ENCODE data around the gene CLPX.
"Not testable (repeated sequence)": the region's sequence is repeated elsewhere in the genome, so short reads cannot be mapped to it uniquely, and the experiment has no call there.

The CLPX gene

DNA sequence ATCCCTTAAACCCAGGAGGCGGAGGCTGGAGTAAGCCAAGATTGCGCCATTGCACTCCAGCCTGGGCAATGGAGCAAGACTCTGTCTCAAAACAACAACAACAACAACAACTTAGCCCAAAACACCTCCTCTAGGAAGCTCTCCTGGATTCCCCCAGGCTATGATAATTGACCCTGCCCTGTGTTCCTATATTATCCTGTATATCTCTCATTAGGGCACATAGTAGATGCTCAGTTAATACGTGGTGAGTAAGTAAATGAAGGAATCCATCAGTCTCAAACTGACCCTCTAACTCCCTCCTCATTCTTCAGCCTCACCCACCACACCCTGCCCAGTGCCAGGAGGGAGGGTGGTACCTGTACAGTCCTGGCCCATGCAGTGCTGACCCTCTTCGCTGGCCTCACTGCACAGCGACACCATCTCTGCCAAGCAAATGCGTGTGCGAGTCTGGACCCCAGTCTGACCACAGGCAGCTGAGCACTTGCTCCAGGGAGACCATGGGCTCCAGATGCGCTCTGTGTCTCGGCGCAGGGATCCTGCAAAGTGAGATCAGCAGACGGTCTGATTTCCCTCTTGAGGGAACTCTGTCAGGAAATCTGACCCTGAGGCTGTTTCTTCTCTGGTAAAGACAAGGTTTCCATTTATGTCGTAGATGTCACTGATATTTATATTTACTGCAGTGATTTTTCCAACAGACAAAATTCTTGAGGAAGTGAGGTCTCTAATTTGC lies 20.0 kb upstream of the CLPX start:
- no peak for DNase-seq

DNA sequence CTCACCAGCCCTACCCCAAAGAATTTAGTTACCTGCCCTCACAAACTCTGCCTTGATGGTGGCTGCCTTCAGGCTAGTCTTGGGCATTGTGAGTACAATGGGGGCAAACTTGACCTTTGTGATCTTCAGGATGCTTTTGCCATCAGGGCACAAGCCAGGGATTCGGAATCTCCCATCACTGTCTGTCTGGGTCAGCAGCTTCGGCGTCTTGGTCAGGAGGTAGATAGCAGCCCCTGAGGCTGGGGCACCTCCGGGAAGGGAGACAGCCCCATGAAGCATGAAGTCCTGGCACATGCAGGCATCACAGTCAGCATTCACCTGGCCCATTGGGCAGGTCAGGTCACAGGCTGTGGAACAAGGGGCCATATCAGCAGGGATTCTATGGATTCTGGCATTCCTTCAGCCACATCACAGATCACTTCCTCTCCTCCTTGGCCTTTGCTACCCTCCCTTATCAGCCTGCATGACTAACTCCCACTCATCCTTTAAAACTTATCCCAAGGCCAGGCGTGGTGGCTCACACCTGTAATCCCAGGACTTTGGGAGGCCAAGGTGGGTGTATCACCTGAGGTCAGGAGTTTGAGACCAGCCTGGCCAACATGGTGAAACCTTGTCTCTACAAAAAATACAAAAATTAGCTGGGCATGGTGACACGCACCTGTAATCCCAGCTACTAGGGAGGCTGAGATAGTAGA lies 19.2 kb upstream of the CLPX start:
- no peak for DNase-seq

DNA sequence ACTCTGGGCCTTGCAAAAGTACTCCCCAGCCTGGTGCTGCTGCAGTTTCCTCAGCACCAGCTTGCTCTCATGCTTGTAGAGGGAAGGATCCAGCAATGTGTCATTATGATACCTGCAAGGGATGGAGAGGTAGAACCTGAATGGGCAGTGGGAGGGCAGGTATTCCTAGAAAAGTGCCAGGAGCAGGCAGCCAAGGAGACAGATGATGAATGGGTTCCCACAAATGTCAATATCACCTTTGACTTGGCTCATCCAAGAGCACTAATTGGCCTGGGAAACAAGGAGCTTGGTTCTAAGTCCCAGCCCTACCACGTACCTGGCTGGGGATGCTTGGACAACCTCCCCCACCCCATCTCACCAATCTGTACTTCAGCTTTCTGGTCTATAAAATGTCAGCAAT lies 16.8 kb upstream of the CLPX start:
- no peak for DNase-seq

DNA sequence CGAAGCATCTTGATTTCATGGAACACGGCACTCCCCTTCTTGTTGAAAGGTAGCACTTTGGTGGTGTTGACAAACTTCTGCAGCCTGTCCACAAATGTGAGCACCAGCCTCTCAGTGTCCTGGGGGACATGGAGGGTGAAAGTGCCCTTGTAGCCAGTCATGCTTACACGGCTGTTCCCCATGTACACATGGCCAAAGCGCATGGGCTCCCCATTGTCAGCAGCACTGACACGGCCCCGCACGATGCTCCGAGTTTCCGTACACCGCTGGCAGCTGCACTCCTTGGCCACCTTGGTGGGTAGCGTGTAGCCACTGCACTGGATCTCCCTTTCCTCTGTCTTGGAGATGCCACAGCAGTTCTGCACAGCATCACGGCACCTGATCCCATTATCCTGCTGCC lies 13.4 kb upstream of the CLPX start:
- no peak for DNase-seq

DNA sequence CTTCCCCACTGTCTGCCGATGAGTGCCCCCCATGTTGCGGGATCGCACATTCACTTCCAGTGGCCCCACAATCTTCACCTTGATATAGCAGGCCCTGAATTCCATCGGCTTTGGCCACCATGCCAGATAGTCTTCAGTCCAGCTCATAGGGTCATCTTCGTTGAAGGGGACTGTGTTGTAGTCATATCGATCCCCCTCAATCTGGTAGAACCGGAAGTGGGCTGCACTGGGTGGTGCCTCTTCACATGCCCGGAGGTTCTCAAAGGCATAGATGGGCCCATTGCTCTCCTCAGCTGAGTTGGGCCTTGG lies 12.1 kb upstream of the CLPX start:
- DNase-seq: no peak

DNA sequence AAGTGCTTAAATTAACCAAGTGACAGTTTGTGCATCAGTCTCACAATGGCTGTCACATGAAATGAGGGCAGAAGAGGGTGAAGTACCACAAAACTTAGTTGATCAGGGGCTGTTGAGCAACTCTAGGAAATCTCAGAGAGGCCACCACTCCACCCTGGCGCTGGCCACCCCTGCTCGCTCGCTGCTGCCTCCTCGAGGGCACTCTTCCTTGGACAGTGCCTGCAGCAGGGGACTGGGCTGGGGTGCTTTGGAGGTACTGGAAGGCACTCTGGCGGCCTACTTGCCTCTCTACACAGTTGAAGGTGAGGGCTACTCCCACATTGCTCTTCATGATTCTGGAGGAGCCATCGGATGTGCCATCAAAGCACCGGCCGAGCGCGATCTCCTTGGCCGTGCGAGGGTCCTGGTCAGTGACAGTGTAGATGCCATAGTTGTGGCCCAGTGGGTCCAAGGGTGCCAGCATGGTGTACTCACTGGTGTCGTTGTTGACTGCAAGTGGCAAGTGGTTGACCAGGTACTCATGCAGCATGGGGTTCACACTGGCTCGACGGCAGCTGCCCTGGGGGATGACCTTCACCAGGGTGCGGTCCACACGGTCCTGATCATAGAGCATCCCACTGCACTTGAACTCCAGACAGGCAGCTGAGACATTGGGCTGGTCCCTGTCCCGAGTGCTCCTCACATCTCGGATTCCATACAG lies 11.6 kb upstream of the CLPX start:
- peak in 2 of 4 experiments; percentile 5 to 6 for DNase-seq

DNA sequence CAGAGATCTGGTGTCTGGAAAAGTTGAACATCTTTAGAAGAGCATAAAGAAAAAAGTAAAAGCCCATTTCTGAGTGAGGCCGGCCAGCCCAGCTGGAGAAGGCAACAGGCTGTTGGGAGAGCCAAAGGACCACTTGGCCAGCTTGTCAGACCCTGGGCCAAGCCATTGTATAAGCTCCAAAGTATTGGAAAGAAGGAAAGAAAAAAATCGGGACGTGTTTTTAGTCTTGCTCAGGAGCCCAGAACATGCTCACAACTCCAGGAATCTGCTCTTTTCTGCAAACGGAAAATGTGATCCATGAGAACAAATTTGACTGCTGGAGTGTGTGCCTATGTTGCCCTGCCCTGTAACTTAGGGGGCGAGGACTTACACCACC lies 10.4 kb upstream of the CLPX start:
- no peak for DNase-seq

DNA sequence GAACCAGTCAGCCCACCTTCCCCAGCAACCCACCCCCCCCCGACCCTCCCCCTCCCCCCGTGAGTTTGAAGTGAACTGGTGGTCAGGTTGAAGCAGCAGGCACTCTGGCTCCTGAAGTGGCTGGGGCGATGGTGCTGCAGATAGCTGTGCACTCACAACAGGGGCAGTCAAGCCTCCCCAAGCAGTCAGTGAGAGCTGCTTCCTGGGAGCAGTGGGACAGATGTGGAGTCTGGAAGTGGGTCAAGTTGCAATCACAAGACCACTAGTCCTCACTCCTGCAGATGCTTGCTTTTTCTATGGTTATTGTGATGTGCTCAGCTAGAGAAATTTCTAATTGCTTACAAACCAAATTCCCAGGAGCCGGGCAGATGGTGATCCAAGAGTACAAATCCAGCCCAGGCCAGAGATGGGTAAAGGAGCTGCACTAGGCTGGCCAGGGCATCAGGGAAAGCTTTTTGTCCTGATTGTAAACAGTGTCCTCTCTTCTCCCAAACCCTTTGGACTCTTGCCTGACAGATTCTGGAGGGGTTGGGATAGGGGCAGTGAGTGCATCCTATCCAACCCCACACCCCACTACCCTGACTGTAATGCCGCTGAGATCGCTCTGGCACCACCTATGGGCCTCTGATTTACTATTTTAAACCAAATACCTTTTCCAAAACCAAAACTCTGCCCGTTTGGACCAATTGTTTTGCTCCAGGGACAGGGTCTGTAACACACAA lies 9.8 kb upstream of the CLPX start:
- no peak for DNase-seq

DNA sequence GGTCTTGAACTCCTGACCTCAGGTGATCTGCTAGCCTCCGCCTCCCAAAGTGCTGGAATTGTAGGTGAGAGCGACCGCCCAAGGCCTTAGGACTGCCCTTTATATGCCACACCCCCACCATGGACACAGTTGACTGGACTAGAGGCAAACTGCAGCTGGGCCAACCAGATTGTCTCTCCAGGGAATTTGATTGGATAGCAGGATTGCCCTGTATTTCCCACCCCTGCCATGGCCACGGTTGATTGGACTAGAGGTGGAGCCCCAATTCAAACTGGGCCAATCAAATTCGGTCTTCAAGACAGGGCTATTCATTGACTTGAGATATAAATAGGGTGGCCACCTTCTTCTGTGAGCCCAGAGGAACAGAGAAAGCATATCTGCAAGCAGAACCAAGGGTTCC lies 6.9 kb upstream of the CLPX start:
- DNase-seq: peak in 2 of 4 experiments; percentile 7 to 20

DNA sequence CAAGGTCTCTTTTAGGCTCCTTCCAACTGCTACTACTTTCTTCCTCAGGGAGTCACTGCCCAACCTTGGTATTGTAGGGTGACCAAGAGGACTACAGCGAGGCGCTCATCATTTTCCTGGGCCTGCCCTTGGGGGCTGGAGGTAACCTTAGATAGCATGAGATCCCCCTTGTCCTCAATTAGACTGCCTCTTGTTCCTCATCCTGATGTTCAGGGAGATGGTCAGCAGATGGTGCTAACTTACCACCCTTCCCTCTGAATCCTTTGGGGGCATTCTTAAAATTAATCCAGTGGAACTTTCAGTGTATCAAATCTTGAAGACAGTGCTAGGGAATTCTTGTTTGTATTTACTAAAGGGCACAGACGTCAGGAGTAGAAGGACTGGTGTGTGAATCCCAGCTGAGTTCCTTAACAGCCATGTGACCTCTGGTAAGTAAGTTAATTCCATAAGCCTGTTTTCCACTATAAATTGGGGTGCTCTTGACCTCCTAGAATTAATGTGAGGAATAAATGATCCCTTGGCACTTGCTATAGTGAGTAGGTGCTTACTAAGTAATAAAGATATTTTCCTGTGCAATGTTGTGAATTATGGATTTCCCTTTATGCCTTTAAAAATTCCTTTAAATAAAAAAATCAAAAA lies 4.1 kb upstream of the CLPX start:
- peak; percentile 44 to 59 (median 54) for DNase-seq

DNA sequence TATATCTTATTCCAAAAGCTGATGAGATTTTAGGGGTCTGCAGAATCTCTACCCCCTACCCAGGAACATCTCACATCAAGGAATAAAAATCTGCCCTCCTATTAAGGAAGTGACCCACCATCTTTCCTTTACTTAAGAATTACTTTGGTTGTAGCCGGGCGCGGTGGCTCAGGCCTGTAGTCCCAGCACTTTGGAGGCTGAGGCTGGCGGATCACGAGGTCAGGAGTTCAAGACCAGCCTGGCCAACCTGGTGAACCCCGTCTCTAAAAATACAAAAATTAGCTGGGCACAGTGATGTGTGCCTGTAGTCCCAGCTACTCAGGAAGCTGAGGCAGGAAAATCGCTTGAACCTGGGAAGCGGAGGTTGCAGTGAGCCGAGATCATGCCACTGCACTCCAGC lies 3.3 kb upstream of the CLPX start:
- not testable (repeated sequence) for DNase-seq

DNA sequence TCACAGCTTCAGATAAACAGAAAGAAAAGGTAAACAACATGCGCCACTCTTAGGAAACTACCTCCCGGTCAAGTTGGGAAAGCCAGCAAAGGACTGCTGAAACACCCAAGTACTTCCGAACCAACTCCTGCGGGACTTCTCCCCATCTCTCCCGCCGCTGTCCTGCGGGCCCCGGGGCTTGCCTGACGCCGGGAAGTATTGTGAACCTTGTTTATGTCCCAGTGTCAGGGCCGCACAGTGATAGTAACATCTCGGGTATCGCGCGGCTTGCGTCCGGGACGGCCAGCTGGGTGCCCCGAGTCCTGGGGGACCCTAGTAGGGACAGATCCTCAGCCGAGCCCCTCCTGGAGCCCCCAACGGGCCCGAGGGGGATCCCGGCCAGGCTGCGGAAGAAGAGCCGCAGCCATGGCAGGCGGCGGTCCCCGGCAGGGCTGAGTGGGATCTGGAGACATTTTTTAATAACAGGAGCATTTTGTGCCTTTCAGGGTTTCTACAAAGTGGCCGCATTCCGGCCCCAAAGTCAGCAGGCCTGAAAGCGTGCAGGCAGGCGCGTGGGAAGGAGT lies 756 bp downstream of the CLPX start:
- DNase-seq: peak; percentile 50 to 79 (median 66)

DNA sequence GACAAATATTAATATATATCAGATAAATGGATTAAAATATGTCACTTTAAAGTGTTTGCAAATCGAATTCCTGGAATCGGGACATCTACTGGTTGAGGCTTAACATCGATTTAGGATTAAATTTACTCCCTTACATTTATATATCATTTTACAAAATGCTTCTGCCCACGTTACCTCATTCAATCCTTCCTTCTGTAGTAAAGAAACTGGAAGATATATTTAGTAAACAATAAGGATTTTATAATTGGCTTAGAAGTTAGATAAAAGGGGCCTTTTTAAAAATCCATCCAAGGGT lies 1.3 kb downstream of the CLPX start:
- DNase-seq: no peak

DNA sequence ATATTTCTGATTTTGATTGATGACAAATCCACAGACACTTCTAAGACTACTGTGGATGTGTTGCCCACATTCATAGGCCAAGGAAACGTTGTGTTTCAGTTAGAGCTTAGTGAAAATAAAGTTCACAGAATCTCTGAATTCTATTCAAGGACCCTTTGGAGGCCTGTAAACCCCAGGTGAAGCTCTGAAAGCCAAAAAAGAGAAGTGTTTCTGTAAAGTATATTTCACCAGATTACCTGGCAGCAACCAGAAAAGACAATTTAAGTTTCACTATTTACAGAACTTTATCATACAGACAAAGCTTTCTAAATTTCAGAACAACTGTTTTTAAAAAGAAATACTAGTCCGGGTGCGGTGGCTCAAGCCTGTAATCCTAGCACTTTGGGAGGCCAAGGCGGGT lies 2.6 kb downstream of the CLPX start:
- DNase-seq: no peak

DNA sequence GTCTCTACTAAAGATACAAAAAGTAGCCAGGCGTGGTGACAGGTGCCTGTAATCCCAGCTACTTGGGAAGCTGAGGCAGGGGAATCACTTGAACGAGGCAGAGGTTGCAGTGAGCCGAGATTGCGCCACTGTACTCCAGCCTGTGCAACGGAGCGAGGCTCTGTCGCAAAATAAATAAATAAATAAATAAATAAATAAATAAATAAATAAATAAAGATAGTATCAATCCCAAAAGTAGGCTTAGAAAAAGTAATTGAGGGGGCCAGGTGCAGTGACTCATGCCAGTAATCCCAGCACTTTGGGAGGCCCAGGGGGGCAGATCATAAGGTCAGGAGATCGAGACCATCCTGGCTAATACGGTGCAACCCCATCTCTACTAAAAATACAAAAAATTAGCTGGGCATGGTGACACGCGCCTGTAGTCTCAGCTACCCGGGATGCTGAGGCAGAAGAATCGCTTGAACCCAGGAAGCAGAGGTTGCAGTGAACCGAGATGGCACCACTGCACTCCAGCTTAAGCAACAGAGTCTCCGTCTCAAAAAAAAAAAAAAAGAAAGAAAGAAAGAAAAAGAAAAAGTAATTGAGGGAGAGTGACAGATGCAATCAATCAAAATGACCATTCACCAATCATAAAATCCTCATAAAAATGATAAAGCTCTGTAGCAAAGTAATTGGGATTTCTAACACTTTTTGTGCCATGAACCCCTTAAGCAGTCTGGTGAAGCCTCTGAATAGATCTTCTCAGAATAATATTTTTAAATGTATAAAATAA lies 3.4 kb downstream of the CLPX start:
- DNase-seq: not testable (repeated sequence)

DNA sequence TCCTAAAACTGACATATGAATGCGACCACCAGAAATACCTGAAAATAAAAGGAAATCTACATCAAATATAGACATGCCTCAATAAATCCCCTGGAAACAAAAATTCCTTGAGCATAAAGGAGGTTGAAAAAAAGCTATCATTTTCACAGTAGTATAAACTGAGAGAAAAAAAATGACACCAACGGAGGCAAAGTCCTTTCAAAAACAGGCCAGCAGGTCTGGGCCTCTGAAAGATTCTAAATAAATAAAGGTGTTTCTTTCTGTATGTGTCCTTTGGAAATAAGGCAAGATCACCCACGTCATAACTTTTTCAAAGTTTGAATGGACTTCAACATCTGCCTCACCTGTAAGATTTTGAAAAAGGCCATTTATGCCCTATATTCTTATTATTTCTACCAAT lies 5.0 kb downstream of the CLPX start:
- no peak for DNase-seq

DNA sequence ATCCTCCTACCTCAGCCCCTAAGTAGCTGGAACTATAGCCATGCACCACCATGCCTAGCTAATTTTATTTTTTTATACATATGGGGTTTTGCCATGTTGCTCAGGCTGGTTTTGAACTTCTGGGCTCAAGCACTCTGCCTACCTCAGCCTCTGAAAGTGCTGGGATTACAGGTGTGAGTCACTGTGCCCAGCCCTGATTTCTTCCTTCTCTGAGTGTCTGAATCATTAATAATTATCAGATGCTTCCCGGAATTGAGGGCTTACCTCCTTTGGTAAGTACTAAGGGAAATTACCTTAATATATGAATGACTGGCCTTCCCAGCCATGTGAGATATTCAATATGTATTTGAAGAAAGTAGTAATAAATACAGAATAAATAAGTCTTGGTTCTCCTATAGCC lies 7.2 kb downstream of the CLPX start:
- no peak for DNase-seq

DNA sequence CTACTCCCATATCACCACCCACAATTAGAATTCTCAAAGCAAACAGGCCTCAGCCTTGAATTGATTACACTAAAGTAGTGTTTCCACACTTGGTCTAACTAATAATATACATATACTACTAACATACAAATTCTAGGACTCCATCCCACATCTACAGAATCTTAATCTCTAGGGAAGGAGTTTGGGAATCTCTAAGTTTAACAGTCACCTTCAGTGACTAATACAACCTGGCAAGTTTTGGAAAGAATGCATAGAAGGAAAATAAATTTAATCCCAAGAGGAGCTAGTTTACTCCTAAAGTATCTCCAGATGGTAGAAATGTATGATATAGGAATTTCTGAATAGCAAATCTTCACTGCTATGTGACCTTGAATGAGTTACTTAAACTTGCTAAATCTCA lies 9.1 kb downstream of the CLPX start:
- no peak for DNase-seq

DNA sequence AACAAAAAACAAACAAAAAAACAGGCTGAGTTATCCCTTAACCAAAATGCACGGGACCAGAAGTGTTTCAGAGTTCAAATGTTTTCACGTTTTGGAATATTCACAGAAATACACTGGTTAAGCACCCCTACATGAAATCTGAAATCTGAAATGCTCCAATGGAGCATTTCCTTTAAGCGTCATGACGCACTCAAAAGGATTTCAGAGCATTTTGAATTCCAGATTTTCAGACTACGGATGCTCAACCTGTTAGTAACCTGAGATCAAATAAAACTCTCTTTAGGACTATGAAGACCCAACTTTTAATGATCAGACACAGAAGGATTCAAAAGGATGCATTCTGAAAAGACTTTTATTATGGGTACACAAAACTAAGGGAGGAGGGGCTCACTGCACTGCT lies 9.6 kb downstream of the CLPX start:
- no peak for DNase-seq

DNA sequence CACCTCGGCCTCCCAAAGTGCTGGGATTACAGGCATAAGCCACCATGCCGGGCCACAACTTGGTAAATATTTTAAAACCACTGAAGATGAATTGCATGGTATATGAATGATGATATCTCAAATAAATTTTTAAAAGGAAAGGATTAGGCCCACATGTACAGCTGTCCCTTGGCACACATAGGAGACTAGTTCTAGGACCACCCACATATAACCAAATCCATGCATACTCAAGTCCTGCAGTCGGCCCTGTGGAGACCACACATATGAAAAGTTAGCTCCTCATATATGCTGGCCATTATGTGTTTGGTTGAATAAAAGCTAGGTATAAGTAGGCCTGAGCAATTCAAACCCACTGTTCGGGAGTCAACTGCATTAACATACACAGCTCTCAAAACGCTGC lies 10.6 kb downstream of the CLPX start:
- DNase-seq: no peak

DNA sequence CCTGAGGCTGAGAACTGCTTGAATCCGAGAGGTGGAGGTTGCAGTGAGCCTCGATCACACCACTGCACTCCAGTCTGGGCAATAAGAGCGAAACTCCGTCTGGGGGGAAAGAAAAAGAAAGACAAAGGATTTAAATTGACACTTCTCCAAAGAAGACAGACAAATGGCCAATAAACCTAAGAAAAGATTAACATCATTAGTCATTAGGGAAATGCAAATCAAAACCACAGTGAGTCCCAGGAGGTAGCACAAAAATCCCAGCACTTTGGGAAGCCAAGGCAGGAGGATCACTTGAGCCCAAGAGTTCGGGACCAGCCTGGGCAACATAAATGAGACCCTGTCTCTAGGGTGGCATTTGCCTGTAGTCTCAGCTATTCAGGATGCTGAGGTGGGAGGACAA lies 12.6 kb downstream of the CLPX start:
- no peak for DNase-seq

DNA sequence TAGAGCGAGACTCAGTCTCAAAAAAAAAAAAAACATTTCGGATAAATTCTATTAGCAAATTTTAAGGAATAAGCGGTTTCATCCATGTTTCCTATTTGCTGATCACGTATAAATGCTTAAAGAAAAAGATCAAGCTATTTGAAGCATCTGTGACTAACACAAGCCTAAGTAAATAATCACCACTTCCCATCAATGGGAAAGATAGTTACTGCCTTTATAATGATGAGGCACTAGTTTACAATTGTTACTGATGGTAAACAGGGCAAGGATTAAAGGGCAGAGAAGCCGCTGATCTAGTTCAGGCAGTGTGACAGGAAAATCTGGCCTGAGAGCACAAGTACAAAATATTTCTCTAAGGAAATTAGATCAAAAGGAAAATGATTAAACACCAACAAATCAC lies 13.7 kb downstream of the CLPX start:
- DNase-seq: no peak
